ENCODE results near the gene PVR. TPM values are rescaled to one million over a fixed set of nuclear protein-coding genes. Genes with fewer than 3 reads are reported as not detected.

PVR gene
- total RNA-seq, 1 experiment from 2014 or later = 15.0 TPM

- H3K9me3 Mint-ChIP-seq = peaks cover 26% of the 10 kb centered on the region
- H3K36me3 Mint-ChIP-seq = no peaks in the 10 kb centered on the region
- CTCF ChIA-PET = interaction anchor here (0.5 to 1.8 kb wide), 3 partner anchors 14 to 25 kb away, joined by 3 to 13 read pairs (median 11); no protein-coding TSS in a partner anchor
- peaks cover 5% of the 10 kb centered on the region for H3K27me3 Mint-ChIP-seq (ENCODE audit: low read depth)
- H3K4me1 Mint-ChIP-seq = peaks cover 14% of the 10 kb centered on the region
- no peak overlapping the region for H3K4me3 Mint-ChIP-seq
- TF ChIP-seq JAZF1 (CRISPR knock-in tag; IDR thresholded peaks at IDR 0.05) (no peak), GABPB1 (CRISPR knock-in tag; IDR thresholded peaks at IDR 0.05) (0 out of 2 replicates have a peak, but pooled peaks have one; percentile 22)
- no peak overlapping the region for H3K27ac Mint-ChIP-seq
- ATAC-seq (peak; percentile 65), DNase-seq (ENCODE audit: low spot score) (no peak)
- POLR2A ChIA-PET = no interaction called here
These were observed 47.1 kb upstream of the PVR start for GRCh38 chr19:44596428-44597130.

GRCh38 chr19:44597131-44597491, 46.6 kb upstream of the PVR start:
- Mint-ChIP-seq H3K4me3 (no peak overlapping the region), H3K9me3 (peaks cover 23% of the 10 kb centered on the region), H3K27me3 (ENCODE audit: low read depth) (peaks cover 5% of the 10 kb centered on the region), H3K36me3 (no peaks in the 10 kb centered on the region), H3K4me1 (peaks cover 16% of the 10 kb centered on the region), H3K27ac (no peak overlapping the region)
- ChIA-PET POLR2A (no interaction called here), CTCF (interaction anchor here (0.5 to 1.1 kb wide), 2 partner anchors 13 to 14 kb away, joined by 3 to 4 read pairs; no protein-coding TSS in a partner anchor)
- ATAC-seq (no peak; the same call in 1 of the 2 replicates), DNase-seq (ENCODE audit: low spot score) (no peak)
- TF ChIP-seq, protein P1, sequence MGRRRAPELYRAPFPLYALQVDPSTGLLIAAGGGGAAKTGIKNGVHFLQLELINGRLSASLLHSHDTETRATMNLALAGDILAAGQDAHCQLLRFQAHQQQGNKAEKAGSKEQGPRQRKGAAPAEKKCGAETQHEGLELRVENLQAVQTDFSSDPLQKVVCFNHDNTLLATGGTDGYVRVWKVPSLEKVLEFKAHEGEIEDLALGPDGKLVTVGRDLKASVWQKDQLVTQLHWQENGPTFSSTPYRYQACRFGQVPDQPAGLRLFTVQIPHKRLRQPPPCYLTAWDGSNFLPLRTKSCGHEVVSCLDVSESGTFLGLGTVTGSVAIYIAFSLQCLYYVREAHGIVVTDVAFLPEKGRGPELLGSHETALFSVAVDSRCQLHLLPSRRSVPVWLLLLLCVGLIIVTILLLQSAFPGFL (CRISPR knock-in tag; IDR thresholded peaks at IDR 0.05; ENCODE audit: borderline replicate concordance) = no peak
- TF ChIP-seq ZNF512 (CRISPR knock-in tag; IDR thresholded peaks at IDR 0.05; ENCODE audit: borderline replicate concordance) = 0 out of 2 replicates have a peak, but pooled peaks have one; percentile 57
- TF ChIP-seq ATF3 (CRISPR knock-in tag; conservative IDR thresholded peaks at IDR 0.05) = no peak
- TF ChIP-seq KAT7 (CRISPR knock-in tag; IDR thresholded peaks at IDR 0.05; ENCODE audit: borderline replicate concordance) = no peak

DNA sequence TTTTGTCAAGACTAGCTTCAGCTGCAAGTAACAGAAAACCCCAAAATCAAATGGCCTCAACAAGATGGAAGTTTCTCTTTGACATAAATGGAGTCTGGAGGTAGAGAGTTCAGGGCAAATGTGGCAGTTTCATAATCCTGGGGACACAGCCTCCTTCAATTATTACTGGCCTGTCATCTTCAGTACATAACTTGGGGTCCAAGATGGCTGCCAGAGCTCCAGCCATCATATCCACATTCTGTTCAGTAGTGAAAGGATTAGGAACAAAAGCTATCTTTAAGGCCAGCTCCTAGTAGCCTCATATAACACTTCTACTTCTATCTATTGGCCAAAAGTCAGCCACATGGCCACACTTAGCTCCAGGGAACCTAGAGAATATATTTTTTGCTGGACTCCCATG, 45.4 kb upstream of the PVR start:
- peaks cover 5% of the 10 kb centered on the region for H3K27me3 Mint-ChIP-seq (ENCODE audit: low read depth)
- no peaks in the 10 kb centered on the region for H3K36me3 Mint-ChIP-seq
- ChIA-PET CTCF (interaction anchor here (1.1 to 2.6 kb wide), 2 partner anchors 12 to 13 kb away, joined by 4 to 7 read pairs; no protein-coding TSS in a partner anchor), POLR2A (no interaction called here)
- no peak overlapping the region for H3K27ac Mint-ChIP-seq
- H3K9me3 Mint-ChIP-seq = peaks cover 21% of the 10 kb centered on the region
- ATAC-seq (no peak), DNase-seq (ENCODE audit: low spot score) (no peak)
- no peak overlapping the region for H3K4me3 Mint-ChIP-seq
- peaks cover 25% of the 10 kb centered on the region for H3K4me1 Mint-ChIP-seq
- TF ChIP-seq, protein P2, sequence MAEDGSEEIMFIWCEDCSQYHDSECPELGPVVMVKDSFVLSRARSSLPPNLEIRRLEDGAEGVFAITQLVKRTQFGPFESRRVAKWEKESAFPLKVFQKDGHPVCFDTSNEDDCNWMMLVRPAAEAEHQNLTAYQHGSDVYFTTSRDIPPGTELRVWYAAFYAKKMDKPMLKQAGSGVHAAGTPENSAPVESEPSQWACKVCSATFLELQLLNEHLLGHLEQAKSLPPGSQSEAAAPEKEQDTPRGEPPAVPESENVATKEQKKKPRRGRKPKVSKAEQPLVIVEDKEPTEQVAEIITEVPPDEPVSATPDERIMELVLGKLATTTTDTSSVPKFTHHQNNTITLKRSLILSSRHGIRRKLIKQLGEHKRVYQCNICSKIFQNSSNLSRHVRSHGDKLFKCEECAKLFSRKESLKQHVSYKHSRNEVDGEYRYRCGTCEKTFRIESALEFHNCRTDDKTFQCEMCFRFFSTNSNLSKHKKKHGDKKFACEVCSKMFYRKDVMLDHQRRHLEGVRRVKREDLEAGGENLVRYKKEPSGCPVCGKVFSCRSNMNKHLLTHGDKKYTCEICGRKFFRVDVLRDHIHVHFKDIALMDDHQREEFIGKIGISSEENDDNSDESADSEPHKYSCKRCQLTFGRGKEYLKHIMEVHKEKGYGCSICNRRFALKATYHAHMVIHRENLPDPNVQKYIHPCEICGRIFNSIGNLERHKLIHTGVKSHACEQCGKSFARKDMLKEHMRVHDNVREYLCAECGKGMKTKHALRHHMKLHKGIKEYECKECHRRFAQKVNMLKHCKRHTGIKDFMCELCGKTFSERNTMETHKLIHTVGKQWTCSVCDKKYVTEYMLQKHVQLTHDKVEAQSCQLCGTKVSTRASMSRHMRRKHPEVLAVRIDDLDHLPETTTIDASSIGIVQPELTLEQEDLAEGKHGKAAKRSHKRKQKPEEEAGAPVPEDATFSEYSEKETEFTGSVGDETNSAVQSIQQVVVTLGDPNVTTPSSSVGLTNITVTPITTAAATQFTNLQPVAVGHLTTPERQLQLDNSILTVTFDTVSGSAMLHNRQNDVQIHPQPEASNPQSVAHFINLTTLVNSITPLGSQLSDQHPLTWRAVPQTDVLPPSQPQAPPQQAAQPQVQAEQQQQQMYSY (CRISPR knock-in tag; IDR thresholded peaks at IDR 0.05) = no peak
- TF ChIP-seq TCF7 (CRISPR knock-in tag; IDR thresholded peaks at IDR 0.05; ENCODE audit: low read depth) (no peak), CTCF (IDR thresholded peaks at IDR 0.05) (no peak)
- TF ChIP-seq, protein P3, sequence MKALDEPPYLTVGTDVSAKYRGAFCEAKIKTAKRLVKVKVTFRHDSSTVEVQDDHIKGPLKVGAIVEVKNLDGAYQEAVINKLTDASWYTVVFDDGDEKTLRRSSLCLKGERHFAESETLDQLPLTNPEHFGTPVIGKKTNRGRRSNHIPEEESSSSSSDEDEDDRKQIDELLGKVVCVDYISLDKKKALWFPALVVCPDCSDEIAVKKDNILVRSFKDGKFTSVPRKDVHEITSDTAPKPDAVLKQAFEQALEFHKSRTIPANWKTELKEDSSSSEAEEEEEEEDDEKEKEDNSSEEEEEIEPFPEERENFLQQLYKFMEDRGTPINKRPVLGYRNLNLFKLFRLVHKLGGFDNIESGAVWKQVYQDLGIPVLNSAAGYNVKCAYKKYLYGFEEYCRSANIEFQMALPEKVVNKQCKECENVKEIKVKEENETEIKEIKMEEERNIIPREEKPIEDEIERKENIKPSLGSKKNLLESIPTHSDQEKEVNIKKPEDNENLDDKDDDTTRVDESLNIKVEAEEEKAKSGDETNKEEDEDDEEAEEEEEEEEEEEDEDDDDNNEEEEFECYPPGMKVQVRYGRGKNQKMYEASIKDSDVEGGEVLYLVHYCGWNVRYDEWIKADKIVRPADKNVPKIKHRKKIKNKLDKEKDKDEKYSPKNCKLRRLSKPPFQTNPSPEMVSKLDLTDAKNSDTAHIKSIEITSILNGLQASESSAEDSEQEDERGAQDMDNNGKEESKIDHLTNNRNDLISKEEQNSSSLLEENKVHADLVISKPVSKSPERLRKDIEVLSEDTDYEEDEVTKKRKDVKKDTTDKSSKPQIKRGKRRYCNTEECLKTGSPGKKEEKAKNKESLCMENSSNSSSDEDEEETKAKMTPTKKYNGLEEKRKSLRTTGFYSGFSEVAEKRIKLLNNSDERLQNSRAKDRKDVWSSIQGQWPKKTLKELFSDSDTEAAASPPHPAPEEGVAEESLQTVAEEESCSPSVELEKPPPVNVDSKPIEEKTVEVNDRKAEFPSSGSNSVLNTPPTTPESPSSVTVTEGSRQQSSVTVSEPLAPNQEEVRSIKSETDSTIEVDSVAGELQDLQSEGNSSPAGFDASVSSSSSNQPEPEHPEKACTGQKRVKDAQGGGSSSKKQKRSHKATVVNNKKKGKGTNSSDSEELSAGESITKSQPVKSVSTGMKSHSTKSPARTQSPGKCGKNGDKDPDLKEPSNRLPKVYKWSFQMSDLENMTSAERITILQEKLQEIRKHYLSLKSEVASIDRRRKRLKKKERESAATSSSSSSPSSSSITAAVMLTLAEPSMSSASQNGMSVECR (CRISPR knock-in tag; IDR thresholded peaks at IDR 0.05; ENCODE audit: borderline replicate concordance) = no peak
